Measurements from ENCODE around the gene RBM20. TPM values are rescaled to one million over a fixed set of nuclear protein-coding genes. Genes with fewer than 3 reads are reported as not detected.
"Not testable (repeated sequence)": the region's sequence is repeated elsewhere in the genome, so short reads cannot be mapped to it uniquely, and the experiment has no call there.

RBM20 gene
- total RNA-seq, 2 experiments from 2014 or later: 0.06 to 0.17 TPM

DNA sequence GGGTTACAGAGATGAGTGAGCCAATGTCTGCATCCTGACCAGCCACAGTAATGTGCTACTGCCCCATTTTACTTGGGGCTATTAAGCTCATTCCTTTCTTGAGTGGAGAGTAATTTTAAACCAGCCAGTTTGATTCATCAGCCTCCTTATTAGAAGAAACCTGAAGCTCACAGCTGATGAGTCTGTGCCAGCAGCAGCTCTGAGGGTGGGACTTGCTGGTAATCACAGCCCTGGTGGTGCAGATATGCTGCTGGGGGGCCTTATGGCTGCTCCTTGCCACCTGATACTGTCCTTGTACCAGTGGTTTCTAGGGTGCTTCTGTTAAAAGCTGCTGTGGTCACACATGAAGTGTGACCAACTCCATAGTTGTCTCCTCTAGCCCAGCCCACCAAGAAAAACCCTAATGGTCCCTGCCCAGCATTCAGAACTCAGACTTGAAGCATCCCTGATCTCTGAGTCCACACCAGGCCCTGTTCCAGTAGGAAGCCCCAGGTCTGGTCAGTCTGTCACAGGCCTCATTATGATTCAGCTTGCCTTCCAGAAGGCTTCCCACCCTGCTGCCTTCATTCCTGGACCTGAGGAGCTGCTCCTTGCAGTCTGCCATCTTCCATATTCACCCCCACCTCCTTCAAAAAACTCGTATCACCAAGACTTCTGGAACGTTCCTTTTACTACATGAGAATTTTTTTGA is 28.9 kb upstream of the RBM20 start:
- H3K9me3 Mint-ChIP-seq: no peaks in the 10 kb centered on the region
- no peak for ATAC-seq (ENCODE audit: low read depth)
- no peak for DNase-seq
- H3K4me3 Mint-ChIP-seq: no peak overlapping the region
- H3K27me3 Mint-ChIP-seq: no peaks in the 10 kb centered on the region
- POLR2A ChIA-PET: interaction anchor here (0.5 kb wide), 1 partner anchor 208 kb away, joined by 4 read pairs; no protein-coding TSS in a partner anchor
- H3K36me3 Mint-ChIP-seq: no peaks in the 10 kb centered on the region
- H3K4me1 Mint-ChIP-seq: peaks cover 44% of the 10 kb centered on the region
- H3K27ac Mint-ChIP-seq: no peak overlapping the region

DNA sequence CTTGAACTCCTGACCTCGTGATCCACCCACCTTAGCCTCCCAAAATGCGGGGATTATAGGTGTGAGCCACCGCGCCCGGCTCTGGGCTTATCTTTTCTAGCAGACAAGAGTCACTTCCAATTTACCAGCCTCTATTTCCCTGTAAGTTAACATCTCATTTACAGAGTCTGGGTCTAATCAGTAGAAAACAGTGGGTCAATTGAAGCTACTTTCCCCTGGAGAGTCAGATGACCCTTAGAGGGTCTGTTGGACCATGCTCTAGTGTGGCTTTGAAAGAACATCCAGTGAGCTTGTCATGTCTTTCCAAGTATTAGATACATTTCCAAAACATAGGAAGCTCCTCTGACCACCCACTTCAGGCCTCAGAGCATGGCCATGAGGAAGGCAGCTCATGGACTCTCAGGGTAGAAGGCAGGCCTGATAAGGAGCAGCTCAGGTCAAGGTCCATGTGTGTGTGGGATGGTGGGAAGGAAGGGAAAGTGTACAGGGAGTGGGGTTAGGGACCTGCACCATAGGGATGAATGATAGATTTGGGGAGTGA is 27.6 kb upstream of the RBM20 start:
- Mint-ChIP-seq H3K27ac (no peak overlapping the region), H3K4me1 (peaks cover 36% of the 10 kb centered on the region), H3K9me3 (no peaks in the 10 kb centered on the region), H3K4me3 (no peak overlapping the region), H3K27me3 (no peaks in the 10 kb centered on the region), H3K36me3 (no peaks in the 10 kb centered on the region)
- POLR2A ChIA-PET: no interaction called here
- ATAC-seq (ENCODE audit: low read depth) (no peak), DNase-seq (no peak)

DNA sequence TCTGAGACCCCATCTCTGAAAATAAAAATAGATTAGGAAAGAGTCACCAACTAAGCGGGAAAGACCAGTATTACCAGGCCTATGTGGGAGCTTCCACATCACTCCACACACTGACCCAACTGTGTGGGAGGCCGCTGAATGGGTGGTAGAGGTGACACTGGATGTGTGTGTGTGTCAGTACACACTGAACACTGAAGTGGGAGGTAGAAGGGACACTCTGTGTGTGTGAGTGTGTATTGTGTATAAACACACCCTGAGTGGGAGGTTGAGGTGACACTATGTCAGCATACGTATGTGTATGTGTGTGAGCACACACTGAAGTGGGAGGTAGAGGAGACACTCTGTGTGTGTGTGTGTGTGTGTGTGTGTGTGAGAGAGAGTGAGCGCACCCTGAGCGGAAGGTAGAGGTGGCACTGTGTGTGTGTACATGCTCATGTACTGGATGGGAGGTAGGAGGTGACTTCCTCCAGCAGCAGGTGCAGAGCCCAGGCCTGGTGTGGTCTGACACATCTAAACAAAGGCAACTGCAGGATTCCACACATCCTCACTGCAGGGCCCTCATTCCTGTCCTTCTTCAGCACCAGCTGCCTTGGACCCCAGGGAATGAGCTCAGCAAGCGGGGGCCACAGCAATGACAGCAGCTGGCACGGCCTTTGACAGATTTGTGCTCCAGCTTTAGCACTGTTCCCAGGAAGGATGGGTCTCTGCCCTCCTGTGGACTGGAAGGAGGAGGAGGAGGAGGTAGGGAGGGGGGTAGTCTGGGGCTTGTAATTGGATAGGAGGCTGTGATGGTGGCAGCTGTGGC is 26.5 kb upstream of the RBM20 start:
- Mint-ChIP-seq H3K36me3 (no peaks in the 10 kb centered on the region), H3K4me3 (no peak overlapping the region), H3K27me3 (no peaks in the 10 kb centered on the region), H3K27ac (peak overlapping the region; percentile 58), H3K4me1 (peaks cover 27% of the 10 kb centered on the region), H3K9me3 (no peaks in the 10 kb centered on the region)
- ATAC-seq (ENCODE audit: low read depth): peak; percentile 68
- no peak for DNase-seq
- POLR2A ChIA-PET: interaction anchor here (0.6 kb wide), 1 partner anchor 500 kb away, joined by 3 read pairs; no protein-coding TSS in a partner anchor

DNA sequence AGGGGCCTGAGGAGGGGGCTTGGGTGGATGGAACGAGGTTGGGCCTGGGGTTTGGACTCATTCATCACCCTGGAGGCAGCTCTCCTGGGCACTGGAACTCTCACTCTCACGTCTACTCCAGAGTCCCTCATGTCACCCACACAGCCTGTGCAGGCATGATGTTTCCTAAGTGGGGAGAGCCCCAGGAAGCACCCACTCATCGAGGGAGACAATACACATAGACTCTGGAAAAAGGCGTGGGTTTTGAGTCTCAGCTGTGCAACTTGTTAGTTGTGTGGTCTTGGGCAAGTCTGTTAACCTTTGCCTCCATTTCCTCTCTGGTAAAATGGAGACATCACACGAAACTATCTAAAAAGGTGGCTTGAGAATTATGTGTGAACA is 25.9 kb upstream of the RBM20 start:
- peaks cover under 1% of the 10 kb centered on the region for H3K9me3 Mint-ChIP-seq
- no peak for ATAC-seq (ENCODE audit: low read depth)
- H3K27ac Mint-ChIP-seq: peak overlapping the region; percentile 58
- H3K4me3 Mint-ChIP-seq: no peak overlapping the region
- H3K4me1 Mint-ChIP-seq: peaks cover 24% of the 10 kb centered on the region
- no peaks in the 10 kb centered on the region for H3K36me3 Mint-ChIP-seq
- DNase-seq: no peak
- POLR2A ChIA-PET: interaction anchor here (0.6 kb wide), 1 partner anchor 499 kb away, joined by 3 read pairs; no protein-coding TSS in a partner anchor
- H3K27me3 Mint-ChIP-seq: peaks cover under 1% of the 10 kb centered on the region

DNA sequence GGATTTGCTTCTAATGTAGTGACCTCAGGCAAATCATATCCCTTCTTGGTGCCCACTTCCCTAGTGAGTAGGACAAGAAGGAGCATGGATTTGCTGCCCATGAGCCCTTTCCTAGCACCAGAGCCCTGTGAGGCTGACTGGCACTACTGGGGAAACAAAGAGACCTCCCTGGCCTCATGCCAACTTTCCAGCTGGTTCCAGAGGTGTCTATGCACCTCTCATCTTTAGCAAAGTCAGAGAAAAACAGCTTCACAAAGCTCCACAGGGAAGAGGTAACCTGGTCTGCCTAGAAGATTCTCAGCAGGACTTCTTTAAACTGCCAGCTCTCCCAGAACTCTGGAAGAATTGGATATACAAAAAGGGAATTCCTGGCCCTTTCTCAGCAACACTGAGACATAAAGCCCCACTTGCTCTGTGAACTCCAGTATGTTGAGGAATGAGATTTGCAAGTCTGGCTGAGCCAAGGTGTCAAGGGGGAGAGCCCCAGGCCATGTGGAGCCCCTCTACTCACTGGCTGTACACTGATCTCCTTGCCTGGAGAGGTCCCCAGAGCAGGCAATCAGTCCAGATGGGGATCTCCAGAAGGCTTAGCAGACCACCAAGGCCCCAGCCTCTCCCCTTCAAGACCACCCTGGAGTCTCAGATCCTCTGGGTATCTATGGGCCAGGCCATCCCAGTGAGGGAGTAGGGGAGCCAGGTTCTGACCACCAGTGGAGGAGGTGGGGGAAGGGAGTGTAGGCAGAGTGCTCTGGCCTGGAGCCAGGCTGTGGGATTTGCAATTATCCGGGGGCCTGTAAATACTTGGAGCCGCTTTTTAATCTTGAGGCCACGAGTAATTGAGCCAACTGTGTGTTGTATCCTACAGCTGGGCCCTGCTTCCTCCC is 24.4 kb upstream of the RBM20 start:
- no peaks in the 10 kb centered on the region for H3K36me3 Mint-ChIP-seq
- peaks cover 6% of the 10 kb centered on the region for H3K27me3 Mint-ChIP-seq
- DNase-seq: no peak
- POLR2A ChIA-PET: no interaction called here
- no peak for ATAC-seq (ENCODE audit: low read depth)
- H3K4me1 Mint-ChIP-seq: peaks cover 24% of the 10 kb centered on the region
- no peak overlapping the region for H3K4me3 Mint-ChIP-seq
- H3K9me3 Mint-ChIP-seq: peaks cover 2% of the 10 kb centered on the region
- no peak overlapping the region for H3K27ac Mint-ChIP-seq

DNA sequence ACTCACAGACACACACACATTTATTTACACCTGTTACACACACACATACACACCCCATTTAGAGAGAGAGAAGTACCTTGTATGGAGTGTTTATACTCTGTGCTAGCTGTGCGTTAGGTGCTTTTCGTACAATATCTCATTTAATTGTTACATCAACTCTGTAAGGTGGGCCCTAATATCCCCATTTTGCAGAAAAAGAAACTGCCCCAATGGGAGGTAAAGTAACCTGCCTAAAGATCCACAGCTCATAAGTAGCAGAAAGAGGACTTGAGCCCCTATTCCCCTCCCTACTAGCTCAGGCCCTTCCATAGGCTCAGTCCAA is 23.8 kb upstream of the RBM20 start:
- Mint-ChIP-seq H3K4me1 (peaks cover 23% of the 10 kb centered on the region), H3K36me3 (no peaks in the 10 kb centered on the region), H3K4me3 (no peak overlapping the region), H3K27ac (no peak overlapping the region), H3K27me3 (peaks cover 6% of the 10 kb centered on the region), H3K9me3 (peaks cover 2% of the 10 kb centered on the region)
- POLR2A ChIA-PET: no interaction called here
- ATAC-seq (ENCODE audit: low read depth): no peak
- no peak for DNase-seq

DNA sequence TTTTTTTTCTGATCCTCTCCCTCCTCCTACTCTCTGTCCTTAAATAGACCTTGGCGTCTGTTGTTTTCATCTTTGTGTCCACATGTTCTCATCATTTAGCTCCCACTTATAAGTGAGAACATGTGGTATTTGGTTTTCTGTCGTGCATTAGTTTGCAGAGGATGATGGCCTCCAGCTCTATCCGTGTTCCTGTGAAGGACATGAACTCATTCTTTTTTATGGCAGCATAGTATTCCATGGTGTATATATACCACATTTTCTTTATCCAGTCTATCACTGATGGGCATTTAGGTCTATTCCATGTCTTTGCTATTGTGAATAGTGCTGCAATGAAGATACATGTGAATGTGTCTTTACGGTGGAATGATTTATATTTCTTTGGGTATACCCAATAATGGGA is 20.8 kb upstream of the RBM20 start:
- ATAC-seq (ENCODE audit: low read depth); POLR2A ChIA-PET; H3K27ac Mint-ChIP-seq; H3K9me3 Mint-ChIP-seq; DNase-seq; H3K36me3 Mint-ChIP-seq; H3K4me3 Mint-ChIP-seq; H3K4me1 Mint-ChIP-seq: not testable (repeated sequence)
- H3K27me3 Mint-ChIP-seq: peaks cover 11% of the 10 kb centered on the region

DNA sequence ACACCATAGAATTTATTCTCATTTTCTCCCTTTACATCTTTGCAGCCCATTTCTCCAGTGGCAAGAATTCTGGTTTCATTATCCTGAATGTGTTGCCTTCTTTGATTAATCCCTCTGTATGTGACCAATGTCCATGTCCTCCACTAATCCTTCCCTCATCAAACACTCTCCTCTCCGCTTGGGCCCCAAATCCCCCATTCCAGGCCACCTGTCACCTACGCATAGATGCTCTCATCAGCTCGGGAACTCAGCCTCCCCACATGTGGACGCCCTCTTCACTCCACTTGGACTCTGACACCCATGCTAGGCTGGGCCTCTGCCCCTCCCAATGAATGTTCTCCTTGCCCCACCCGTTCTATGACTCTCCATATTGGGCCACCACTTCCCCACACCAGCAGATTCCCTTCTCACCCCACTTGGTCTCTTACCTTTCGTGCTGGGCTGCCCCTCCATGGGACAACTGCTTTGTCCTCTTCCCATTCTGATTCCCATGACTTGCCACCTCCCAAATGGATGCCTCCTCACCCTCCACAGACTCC is 18.7 kb upstream of the RBM20 start:
- Mint-ChIP-seq H3K9me3 (peaks cover 2% of the 10 kb centered on the region), H3K36me3 (no peaks in the 10 kb centered on the region), H3K27ac (no peak overlapping the region), H3K27me3 (peaks cover 14% of the 10 kb centered on the region), H3K4me3 (no peak overlapping the region), H3K4me1 (no peaks in the 10 kb centered on the region)
- ATAC-seq (ENCODE audit: low read depth) (no peak), DNase-seq (no peak)
- POLR2A ChIA-PET: interaction anchor here (0.6 kb wide), 1 partner anchor 417 kb away, joined by 3 read pairs; no protein-coding TSS in a partner anchor

DNA sequence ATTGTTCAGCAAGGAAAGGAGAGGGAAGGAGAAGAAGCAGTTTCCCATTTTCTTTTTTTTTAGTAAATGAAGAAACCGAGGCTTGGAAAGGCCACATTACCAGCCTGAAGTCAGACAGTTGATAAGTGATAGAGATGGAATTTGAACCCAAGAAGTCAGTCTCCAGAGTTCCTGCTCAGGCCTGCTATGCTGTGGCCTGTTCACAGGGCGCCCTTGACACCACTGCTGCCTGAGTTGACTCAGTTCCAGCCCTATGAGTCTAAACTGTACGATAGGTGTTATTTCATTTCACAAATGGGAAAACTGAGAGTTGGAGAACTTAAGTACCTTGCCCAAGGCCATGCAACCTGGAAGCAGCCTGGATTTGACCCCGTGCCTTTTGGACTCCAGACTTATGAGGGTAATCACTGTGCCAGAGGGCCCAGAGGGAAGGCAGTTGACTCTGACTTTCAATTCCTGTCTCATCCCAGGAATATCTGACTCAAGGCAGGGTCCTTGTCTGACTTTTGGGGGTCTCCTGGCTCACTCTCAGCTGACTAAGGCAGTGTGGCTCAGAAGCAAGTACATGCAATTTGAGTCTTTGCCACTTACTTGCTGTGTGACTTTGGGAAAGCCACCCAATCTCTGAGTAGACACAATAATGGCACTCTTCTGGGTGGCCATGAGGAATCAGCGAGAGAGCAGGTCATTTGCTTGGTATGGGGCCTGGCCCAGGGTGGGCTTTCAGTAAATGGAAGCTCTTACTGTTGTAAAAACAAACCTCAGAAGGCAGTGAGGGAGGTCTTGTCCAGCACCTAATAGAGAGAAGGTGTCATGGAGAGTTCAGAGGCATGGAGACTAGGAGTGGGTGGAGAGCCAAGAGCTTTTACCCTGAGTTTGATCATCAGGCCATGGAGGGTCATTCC is 17.9 kb upstream of the RBM20 start:
- Mint-ChIP-seq H3K27me3 (peaks cover 14% of the 10 kb centered on the region), H3K4me3 (no peak overlapping the region), H3K4me1 (no peaks in the 10 kb centered on the region), H3K9me3 (peaks cover 2% of the 10 kb centered on the region), H3K27ac (no peak overlapping the region), H3K36me3 (no peaks in the 10 kb centered on the region)
- no peak for DNase-seq
- POLR2A ChIA-PET: no interaction called here
- no peak for ATAC-seq (ENCODE audit: low read depth)

DNA sequence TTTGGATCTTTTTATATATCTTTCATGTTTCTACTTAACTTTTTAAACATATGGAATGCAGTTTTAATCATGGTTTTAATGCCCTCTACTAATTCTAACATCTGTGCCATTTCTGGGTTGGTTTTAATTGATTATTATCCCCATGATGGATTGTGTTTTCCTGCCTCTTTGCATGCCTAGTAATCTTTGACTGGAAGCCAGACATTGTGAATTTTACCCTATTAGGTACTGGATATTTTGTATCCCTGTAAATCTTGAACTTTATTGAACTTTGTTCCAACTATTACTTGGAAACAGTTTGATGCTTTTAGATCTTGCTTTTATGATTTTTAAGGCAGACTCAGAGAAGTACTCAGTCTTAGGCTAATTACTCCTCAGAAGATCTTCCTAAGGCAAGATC is 16.0 kb upstream of the RBM20 start:
- H3K4me3 Mint-ChIP-seq: no peak overlapping the region
- peaks cover 2% of the 10 kb centered on the region for H3K9me3 Mint-ChIP-seq
- no peaks in the 10 kb centered on the region for H3K36me3 Mint-ChIP-seq
- ATAC-seq (ENCODE audit: low read depth) (no peak), DNase-seq (no peak)
- peaks cover 14% of the 10 kb centered on the region for H3K27me3 Mint-ChIP-seq
- no peak overlapping the region for H3K27ac Mint-ChIP-seq
- POLR2A ChIA-PET: no interaction called here
- no peaks in the 10 kb centered on the region for H3K4me1 Mint-ChIP-seq

DNA sequence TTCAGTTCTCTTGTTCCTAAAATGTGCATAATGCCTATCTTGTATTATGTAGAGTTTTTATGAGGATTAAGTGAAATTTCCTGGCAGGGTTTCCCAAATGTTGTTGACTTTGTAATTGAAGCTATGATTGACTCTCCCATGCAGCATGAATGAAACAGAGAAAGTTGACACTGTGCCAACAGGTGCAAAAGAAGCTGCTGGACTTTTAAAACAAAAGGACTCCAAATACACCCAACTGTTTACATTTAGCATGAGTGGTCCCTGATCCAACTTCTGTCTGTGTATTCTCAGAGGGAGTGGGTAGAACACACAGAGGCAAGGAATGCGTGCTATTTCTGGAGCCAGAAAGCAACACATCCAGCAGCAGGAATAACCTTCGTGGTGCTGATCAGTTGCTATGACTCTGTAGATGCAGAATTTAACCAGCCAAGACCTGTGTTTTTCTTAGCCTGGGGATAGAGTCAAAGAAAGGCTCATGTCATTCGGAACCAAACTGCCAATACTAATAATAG is 14.4 kb upstream of the RBM20 start:
- no peak for ATAC-seq (ENCODE audit: low read depth)
- no peaks in the 10 kb centered on the region for H3K9me3 Mint-ChIP-seq
- H3K4me1 Mint-ChIP-seq: no peaks in the 10 kb centered on the region
- POLR2A ChIA-PET: no interaction called here
- no peaks in the 10 kb centered on the region for H3K36me3 Mint-ChIP-seq
- peaks cover 8% of the 10 kb centered on the region for H3K27me3 Mint-ChIP-seq
- no peak for DNase-seq
- H3K4me3 Mint-ChIP-seq: no peak overlapping the region
- H3K27ac Mint-ChIP-seq: no peak overlapping the region

DNA sequence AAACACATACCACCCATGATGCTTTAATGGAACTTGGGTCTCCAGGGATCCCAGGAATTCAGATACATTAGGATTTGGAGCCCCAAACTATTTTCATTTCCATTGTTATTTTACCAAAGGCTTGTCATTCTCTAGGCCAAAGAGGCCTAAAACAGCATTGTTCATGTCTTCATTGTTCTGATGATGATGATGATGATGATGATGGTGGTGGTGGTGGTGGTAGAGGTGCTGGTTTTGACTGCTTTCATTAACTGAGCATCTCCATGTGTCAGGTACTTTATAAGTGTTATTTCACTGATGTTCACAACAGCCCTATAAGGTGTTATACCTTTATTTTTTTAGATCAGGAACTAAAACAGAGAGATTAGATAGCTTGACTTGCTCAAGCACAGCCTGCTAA is 12.2 kb upstream of the RBM20 start:
- H3K4me1 Mint-ChIP-seq: no peaks in the 10 kb centered on the region
- POLR2A ChIA-PET: no interaction called here
- H3K4me3 Mint-ChIP-seq: no peak overlapping the region

More for the DNA sequence above, 12.2 kb upstream of the RBM20 start:
- Mint-ChIP-seq H3K36me3 (no peaks in the 10 kb centered on the region), H3K27me3 (peaks cover 8% of the 10 kb centered on the region), H3K27ac (no peak overlapping the region), H3K9me3 (no peaks in the 10 kb centered on the region)
- no peak for ATAC-seq (ENCODE audit: low read depth)
- DNase-seq: no peak
